A549 (cell line): ENCODE data around the gene CCDC85B. TPM values are rescaled to one million over a fixed set of nuclear protein-coding genes. Genes with fewer than 3 reads are reported as not detected.
A peak's percentile ranks its signal among the peaks of the same experiment; 100 is the strongest.

Experiments used
- ATAC-seq, 2 experiments: fragments of 200-7000 bp in 1 of 2; fragments of >200 bp in 1 of 2; cut with Nextera tagmentation in 1 of 2; cut with Tn5 transposase in 1 of 2; 3 replicates each; pipeline versions ENCODE4 v1.8.0 to v1.9.1; 2018 to 2020; ENCODE audit warnings: mild to moderate bottlenecking in 1 of 2, moderate library complexity in 1 of 2
- CTCF ChIA-PET: fragments of 300-600 bp; sonication (Branson Sonifier 250); formaldehyde crosslinking; extraction: SDS; loops from one replicate; lab custom pipeline; 2021; ENCODE audit warnings: antibody characterized with exemption, inconsistent platforms; lab: Yijun Ruan, JAX
- POLR2A ChIA-PET: fragments of 350-600 bp; formaldehyde crosslinking; extraction: SDS; loops from one replicate; lab custom pipeline; 2021; ENCODE audit warnings: antibody characterized with exemption, inconsistent platforms; lab: Yijun Ruan, JAX
- DNase-seq, 2 experiments: peaks; one replicate each; pipeline versions ENCODE4 v3.0.0 to v3.0.0-alpha.2; 2011 to 2016; ENCODE audit warnings: low read depth in 1 of 2, low spot score in 1 of 2
- FAIRE-seq: peaks from 2 replicates; lab custom pipeline; 2011; peaks lifted over from hg19 to GRCh38; lab: Jason Lieb, UNC
- H3K27ac ChIP-seq, 2 experiments: fragments of >200 bp; sonication (Bioruptor Twin); formaldehyde crosslinking; 3 replicates each; pipeline ENCODE4 v1.5.1; 2016 to 2017
- H3K4me1 ChIP-seq: fragments of >200 bp; sonication (Bioruptor Twin); formaldehyde crosslinking; 3 replicates; pipeline ENCODE4 v1.6.1; 2016
- H3K4me2 ChIP-seq: fragments of >200 bp; sonication (Bioruptor Twin); formaldehyde crosslinking; 3 replicates; pipeline ENCODE4 v1.6.1; 2016
- H3K4me3 ChIP-seq: fragments of >200 bp; sonication (Bioruptor Twin); formaldehyde crosslinking; 3 replicates; pipeline ENCODE4 v1.5.1; 2016
- H3K9me3 ChIP-seq: fragments of >200 bp; sonication (Bioruptor Twin); formaldehyde crosslinking; 3 replicates; pipeline ENCODE4 v1.6.1; 2016
- EHMT2 ChIP-seq: fragments of 200-600 bp; sonication (generic); IDR thresholded peaks from 2 replicates; pipeline ENCODE4 v1.6.1; 2016; ENCODE audit warnings: antibody characterized with exemption, low read depth, mild to moderate bottlenecking, moderate library complexity
- FOXS1 ChIP-seq: fragments of 250-450 bp; sonication (Bioruptor Pico); IDR thresholded peaks from 2 replicates; pipeline ENCODE4 v1.5.0; 2020; ENCODE audit warnings: mild to moderate bottlenecking, moderate library complexity
- HEYL ChIP-seq: fragments of 250-450 bp; sonication (Bioruptor Pico); IDR thresholded peaks from 2 replicates; pipeline ENCODE4 v1.8.0; 2021; ENCODE audit warnings: mild to moderate bottlenecking, moderate library complexity
- HOXB13 ChIP-seq: fragments of 250-450 bp; sonication (Bioruptor Pico); IDR thresholded peaks from 2 replicates; pipeline ENCODE4 v1.5.0; 2020; ENCODE audit warnings: low read depth, mild to moderate bottlenecking, moderate library complexity
- HOXB5 ChIP-seq: fragments of 250-450 bp; sonication (Bioruptor Pico); IDR thresholded peaks from 2 replicates; pipeline ENCODE4 v1.5.0; 2020; ENCODE audit warnings: mild to moderate bottlenecking, moderate library complexity
- JUN ChIP-seq, 2 experiments: fragments of >200 bp; sonication (Bioruptor Twin); formaldehyde crosslinking; IDR thresholded peaks; 2 replicates in 1 of 2; 3 replicates in 1 of 2; pipeline ENCODE4 v1.6.1; 2016 to 2017
- KDM5A ChIP-seq: fragments of 200-600 bp; sonication (generic); IDR thresholded peaks from 2 replicates; pipeline ENCODE4 v1.6.1; 2016; ENCODE audit warnings: antibody characterized with exemption, mild to moderate bottlenecking
- MAZ ChIP-seq: fragments of 150-350 bp; IDR thresholded peaks from 2 replicates; pipeline ENCODE4 v1.6.1; 2014; ENCODE audit warnings: antibody characterized with exemption, low read depth, low read length, borderline replicate concordance
- MYC ChIP-seq: IDR thresholded peaks from 2 replicates; pipeline ENCODE4 v1.6.1; 2012; ENCODE audit warnings: mild to moderate bottlenecking, inconsistent platforms, low read length, improper control_type of control experiment, borderline replicate concordance
- NFE2L2 ChIP-seq: fragments of 150-350 bp; conservative IDR thresholded peaks from 2 replicates; pipeline ENCODE4 v1.6.1; 2014; ENCODE audit warnings: low read length
- NR3C1 ChIP-seq: fragments of >200 bp; sonication (Bioruptor Twin); formaldehyde crosslinking; IDR thresholded peaks from 3 replicates; pipeline ENCODE4 v1.6.1; 2017
- POLR2AphosphoS2 ChIP-seq: conservative IDR thresholded peaks from 2 replicates; pipeline ENCODE4 v1.6.1; 2012; ENCODE audit warnings: low read length, improper control_type of control experiment, inconsistent platforms
- RAD21 ChIP-seq, 2 experiments: fragments of >200 bp in 1 of 2; sonication (Bioruptor Twin) in 1 of 2; formaldehyde crosslinking in 1 of 2; IDR thresholded peaks in 1 of 2; conservative IDR thresholded peaks in 1 of 2; 2 replicates in 1 of 2; 3 replicates in 1 of 2; pipeline ENCODE4 v1.6.1; 2012 to 2018; ENCODE audit warnings: inconsistent platforms in 1 of 2
- RARB ChIP-seq: fragments of 250-450 bp; sonication (Bioruptor Pico); IDR thresholded peaks from 2 replicates; pipeline ENCODE4 v1.8.0; 2021; ENCODE audit warnings: mild to moderate bottlenecking, moderate library complexity
- RFX5 ChIP-seq: fragments of 450-650 bp; IDR thresholded peaks from 2 replicates; pipeline ENCODE4 v1.7.1; 2014; ENCODE audit warnings: antibody characterized with exemption, mild to moderate bottlenecking, moderate library complexity
- RNF2 ChIP-seq: fragments of 200-600 bp; sonication (generic); IDR thresholded peaks from 2 replicates; pipeline ENCODE4 v1.6.1; 2016; ENCODE audit warnings: low read depth, mild to moderate bottlenecking, antibody characterized with exemption, moderate library complexity, borderline replicate concordance
- SREBF2 ChIP-seq: fragments of 450-650 bp; IDR thresholded peaks from 2 replicates; pipeline ENCODE4 v1.6.1; 2014; ENCODE audit warnings: mild to moderate bottlenecking, moderate library complexity
- TFCP2L1 ChIP-seq: fragments of 250-450 bp; sonication (Bioruptor Pico); IDR thresholded peaks from 2 replicates; pipeline ENCODE4 v1.5.0; 2021; ENCODE audit warnings: mild to moderate bottlenecking
- TP53 ChIP-seq: fragments of 250-450 bp; sonication (Bioruptor Pico); IDR thresholded peaks from 2 replicates; pipeline ENCODE4 v1.5.0; 2021; ENCODE audit warnings: mild to moderate bottlenecking, moderate library complexity
- WGBS: methylation state at CpG from one replicate; pipeline ENCODE4 v1.1.6; 2017; ENCODE audit errors: missing lambda C conversion rate; 5-methylcytosine and 5-hydroxymethylcytosine counted together
- polyA plus RNA-seq, 4 experiments: library from polyadenylated mRNA; depleted of rRNA in 3 of 4; stranded (reverse); fragments of >200 nt; fragmentation: RNase III in 1 of 4; extraction: RNeasy Plus Mini Kit Qiagen cat#74134 plus additional on column Dnase treatment in 1 of 4; gene quantifications; 2 replicates in 3 of 4; 3 replicates in 1 of 4; pipeline ENCODE4 v1.2.3, GENCODE V29; 2011 to 2017
- TF ChIP-seq, protein P1 (sequence below): IDR thresholded peaks from 2 replicates; pipeline ENCODE4 v1.6.1; 2012
- TF ChIP-seq, protein P2 (sequence below): IDR thresholded peaks from 2 replicates; pipeline ENCODE4 v1.6.1; 2012; ENCODE audit warnings: low read depth, borderline replicate concordance
- TF ChIP-seq, protein P3 (sequence below): fragments of >200 bp; sonication (Bioruptor Twin); formaldehyde crosslinking; IDR thresholded peaks from 3 replicates; pipeline ENCODE4 v1.5.1; 2016
- TF ChIP-seq, protein P4 (sequence below): fragments of 450-650 bp; IDR thresholded peaks from 2 replicates; pipeline ENCODE4 v1.6.1; 2014; ENCODE audit warnings: antibody characterized with exemption
- TF ChIP-seq, protein P5 (sequence below): fragments of >200 bp; sonication (Bioruptor Twin); formaldehyde crosslinking; IDR thresholded peaks from 2 replicates; pipeline ENCODE4 v1.6.1; 2016

CCDC85B gene
- polyA plus RNA-seq, 2 of the 4 experiments (the other 2 are of a cell fraction): 7.3 to 27.5 TPM

DNA sequence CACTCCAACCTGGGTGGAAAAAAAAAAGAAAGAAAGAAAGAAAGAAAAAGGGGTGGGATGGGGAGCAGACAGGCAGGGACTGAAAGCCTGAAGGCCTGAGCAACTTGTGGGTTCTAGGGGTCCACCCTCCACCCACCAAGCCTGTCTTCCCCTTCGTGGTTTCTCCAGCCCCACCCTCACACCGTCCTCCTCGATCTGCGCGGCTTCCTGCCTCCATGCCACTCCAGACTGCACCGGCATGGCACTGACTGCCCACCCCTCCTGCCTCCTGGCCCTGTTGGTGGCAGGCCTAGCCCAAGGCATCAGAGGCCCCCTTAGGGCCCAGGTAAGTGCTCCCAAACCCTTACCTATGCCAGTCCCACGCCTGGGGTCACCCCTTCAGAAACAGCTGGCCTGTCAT, 10.9 kb upstream of the CCDC85B start, which contains the start of gene CTSW:
Gene CTSW (plus strand): TSS at position 221 of the 400 bp plus-strand sequence. CDS start 18 bp downstream, at position 239.
- DNase-seq: no peak
- Histone ChIP-seq H3K9me3 (no peaks in the 10 kb centered on the region), H3K4me3 (no peak within 1 kb of the TSS), H3K27ac (no peak within 1 kb of the TSS)
- WGBS: 88% methylated on average over 7 of the region's 7 CpGs
- FAIRE-seq: no peak
- TF ChIP-seq KDM5A: no peak
- TF ChIP-seq FOXS1 (CRISPR knock-in tag): no peak
- TF ChIP-seq HOXB13 (CRISPR knock-in tag): no peak
- no peak for TF ChIP-seq RAD21 (conservative IDR thresholded peaks at IDR 0.05 in 1 of 2, IDR thresholded peaks at IDR 0.05 in 1 of 2)
- no peak for TF ChIP-seq NFE2L2
- no peak for TF ChIP-seq MAZ
- no peak for TF ChIP-seq NR3C1
- TF ChIP-seq TP53: no peak
- TF ChIP-seq SREBF2: no peak
- no peak for TF ChIP-seq JUN (IDR thresholded peaks at IDR 0.05)
- TF ChIP-seq, all 56 proteins: peak for 0
- ChIA-PET POLR2A (no interaction called here), CTCF (interaction anchor here (1.1 to 5.1 kb wide), 6 partner anchors 7 to 174 kb away, joined by 3 to 42 read pairs (median 5); partner anchors contain the start of genes CCDC85B, FIBP and MUS81)
- no peaks in the 10 kb centered on the region for H3K4me1 ChIP-seq
- no peak within 1 kb of the TSS for H3K4me2 ChIP-seq
- no peak for ATAC-seq

DNA sequence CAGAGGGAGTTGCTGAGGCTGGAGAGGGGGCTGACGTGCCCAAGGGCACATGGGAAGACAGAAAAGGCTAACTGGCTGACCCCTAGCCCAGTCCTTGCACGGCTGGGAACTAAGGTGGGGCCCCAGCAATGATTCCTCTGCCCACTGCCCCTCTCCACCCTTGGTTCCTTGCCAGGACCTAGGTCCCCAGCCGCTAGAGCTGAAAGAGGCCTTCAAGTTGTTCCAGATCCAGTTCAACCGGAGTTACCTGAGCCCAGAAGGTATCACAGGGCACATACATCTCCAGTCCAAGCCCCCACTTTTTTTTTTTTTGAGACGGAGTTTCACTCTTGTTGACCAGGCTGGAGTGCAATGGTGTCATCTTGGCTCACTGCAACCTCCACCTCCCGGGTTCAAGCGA, 10.4 kb upstream of the CCDC85B start:
- WGBS: 85% methylated on average over 7 of the region's 7 CpGs
- no peak for TF ChIP-seq HEYL (CRISPR knock-in tag)
- TF ChIP-seq, protein P1, sequence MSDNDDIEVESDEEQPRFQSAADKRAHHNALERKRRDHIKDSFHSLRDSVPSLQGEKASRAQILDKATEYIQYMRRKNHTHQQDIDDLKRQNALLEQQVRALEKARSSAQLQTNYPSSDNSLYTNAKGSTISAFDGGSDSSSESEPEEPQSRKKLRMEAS: no peak
- TF ChIP-seq NFE2L2: no peak
- ChIA-PET CTCF (interaction anchor here (1.1 to 5.1 kb wide), 6 partner anchors 7 to 108 kb away, joined by 3 to 42 read pairs (median 5); partner anchors contain the start of genes CCDC85B, FIBP and MUS81), POLR2A (no interaction called here)
- H3K4me2 ChIP-seq: no peak overlapping the region
- ATAC-seq: no peak
- no peak for DNase-seq
- no peak overlapping the region for H3K4me3 ChIP-seq
- no peak for FAIRE-seq
- H3K27ac ChIP-seq: no peak overlapping the region
- 0 out of 3 replicates have a peak, but pooled peaks cover 3% of the 10 kb centered on the region for H3K4me1 ChIP-seq
- H3K9me3 ChIP-seq: no peaks in the 10 kb centered on the region

DNA sequence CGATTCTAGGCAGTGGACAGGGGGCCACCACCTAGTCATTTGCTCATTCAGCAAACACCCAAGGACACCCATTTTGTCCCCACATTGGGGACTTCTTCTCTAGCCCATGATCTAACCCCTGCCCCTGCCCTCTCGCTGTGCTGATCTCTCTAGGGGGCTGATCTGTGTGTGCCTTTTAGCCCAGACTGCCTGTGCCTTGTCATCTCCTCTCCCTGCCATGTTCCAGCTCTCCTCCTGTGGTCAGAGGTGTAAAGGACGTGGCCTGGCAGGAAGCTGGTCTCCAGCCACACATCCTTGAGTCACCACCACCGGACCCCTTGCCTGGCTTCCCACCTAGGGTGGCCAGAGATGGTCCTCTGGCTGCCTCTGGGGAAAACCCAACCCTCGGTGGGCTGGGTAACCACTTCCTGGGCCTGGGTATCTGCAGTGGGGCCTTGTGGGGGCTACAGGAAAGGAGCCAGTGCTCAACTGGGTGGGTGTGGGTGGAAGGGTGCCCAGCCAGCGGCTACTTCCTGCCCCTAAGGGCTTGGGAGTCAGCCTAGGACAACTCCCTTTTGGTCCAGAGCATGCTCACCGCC, 9.5 kb upstream of the CCDC85B start:
- no peak for DNase-seq
- ChIA-PET CTCF (interaction anchor here (1.1 to 9.5 kb wide), 6 partner anchors 10 to 105 kb away, joined by 3 to 158 read pairs (median 4); partner anchors contain the start of genes EFEMP2 and MUS81), POLR2A (interaction anchor here (1.0 to 1.3 kb wide), 2 partner anchors 9 to 10 kb away, joined by 4 read pairs; partner anchors contain the start of gene CCDC85B)
- H3K27ac ChIP-seq: no peak overlapping the region
- no peak overlapping the region for H3K4me2 ChIP-seq
- no peak overlapping the region for H3K4me3 ChIP-seq
- 87% methylated on average over 5 of the region's 7 CpGs for WGBS
- FAIRE-seq: no peak
- H3K9me3 ChIP-seq: no peaks in the 10 kb centered on the region
- TF ChIP-seq POLR2AphosphoS2 (0 out of 2 replicates have a peak, but pooled peaks have one; percentile 67), RNF2 (no peak)
- ATAC-seq: no peak
- H3K4me1 ChIP-seq: 0 out of 3 replicates have a peak, but pooled peaks cover 3% of the 10 kb centered on the region

DNA sequence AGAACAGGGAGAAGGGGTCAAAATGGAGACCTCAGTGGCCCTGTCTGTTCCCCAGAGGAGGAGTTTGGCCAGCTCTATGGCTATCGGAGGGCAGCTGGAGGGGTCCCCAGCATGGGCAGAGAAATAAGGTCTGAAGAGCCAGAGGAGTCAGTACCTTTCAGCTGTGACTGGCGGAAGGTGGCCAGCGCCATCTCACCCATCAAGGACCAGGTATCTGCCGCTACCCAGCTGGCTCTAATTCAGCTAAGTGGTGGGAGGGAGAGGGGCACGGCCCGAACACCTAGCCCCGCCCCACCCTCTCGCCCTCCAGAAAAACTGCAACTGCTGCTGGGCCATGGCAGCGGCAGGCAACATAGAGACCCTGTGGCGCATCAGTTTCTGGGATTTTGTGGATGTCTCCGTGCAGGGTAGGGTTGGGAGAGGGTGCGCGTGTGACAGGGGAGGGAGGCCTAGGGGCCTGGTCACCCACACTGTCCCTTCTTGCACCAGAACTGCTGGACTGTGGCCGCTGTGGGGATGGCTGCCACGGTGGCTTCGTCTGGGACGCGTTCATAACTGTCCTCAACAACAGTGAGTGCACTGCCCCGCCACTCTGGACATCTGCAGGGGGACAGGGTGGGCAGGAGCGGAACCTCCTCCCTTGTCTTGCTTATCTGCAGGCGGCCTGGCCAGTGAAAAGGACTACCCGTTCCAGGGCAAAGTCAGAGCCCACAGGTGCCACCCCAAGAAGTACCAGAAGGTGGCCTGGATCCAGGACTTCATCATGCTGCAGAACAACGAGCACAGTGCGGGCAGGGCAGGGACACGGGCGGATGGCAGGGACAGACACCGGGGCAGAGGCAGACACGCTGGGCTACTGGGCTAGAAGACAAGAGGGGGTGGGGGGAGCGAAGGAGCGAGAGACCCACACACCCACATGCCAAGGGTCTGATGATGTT, 8.1 kb upstream of the CCDC85B start:
- ChIA-PET POLR2A (interaction anchor here (1.1 to 1.3 kb wide), 2 partner anchors 8 to 15 kb away, joined by 3 to 4 read pairs; partner anchors contain the start of gene CCDC85B), CTCF (interaction anchor here (0.7 to 9.5 kb wide), 14 partner anchors 11 to 170 kb away, joined by 3 to 195 read pairs (median 4); partner anchors contain the start of genes CFL1, EFEMP2, KAT5 and MUS81)
- peaks cover 14% of the 10 kb centered on the region for H3K4me1 ChIP-seq
- no peak for DNase-seq
- no peaks in the 10 kb centered on the region for H3K9me3 ChIP-seq
- no peak for ATAC-seq
- H3K4me2 ChIP-seq: no peak overlapping the region
- H3K27ac ChIP-seq: no peak overlapping the region
- no peak overlapping the region for H3K4me3 ChIP-seq
- 91% methylated on average over 29 of the region's 30 CpGs for WGBS
- no peak for FAIRE-seq
- no peak for TF ChIP-seq MYC
- no peak for TF ChIP-seq HOXB5 (CRISPR knock-in tag)
- TF ChIP-seq, protein P2, sequence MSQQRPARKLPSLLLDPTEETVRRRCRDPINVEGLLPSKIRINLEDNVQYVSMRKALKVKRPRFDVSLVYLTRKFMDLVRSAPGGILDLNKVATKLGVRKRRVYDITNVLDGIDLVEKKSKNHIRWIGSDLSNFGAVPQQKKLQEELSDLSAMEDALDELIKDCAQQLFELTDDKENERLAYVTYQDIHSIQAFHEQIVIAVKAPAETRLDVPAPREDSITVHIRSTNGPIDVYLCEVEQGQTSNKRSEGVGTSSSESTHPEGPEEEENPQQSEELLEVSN: no peak
- TF ChIP-seq EHMT2: no peak
- TF ChIP-seq, protein P3, sequence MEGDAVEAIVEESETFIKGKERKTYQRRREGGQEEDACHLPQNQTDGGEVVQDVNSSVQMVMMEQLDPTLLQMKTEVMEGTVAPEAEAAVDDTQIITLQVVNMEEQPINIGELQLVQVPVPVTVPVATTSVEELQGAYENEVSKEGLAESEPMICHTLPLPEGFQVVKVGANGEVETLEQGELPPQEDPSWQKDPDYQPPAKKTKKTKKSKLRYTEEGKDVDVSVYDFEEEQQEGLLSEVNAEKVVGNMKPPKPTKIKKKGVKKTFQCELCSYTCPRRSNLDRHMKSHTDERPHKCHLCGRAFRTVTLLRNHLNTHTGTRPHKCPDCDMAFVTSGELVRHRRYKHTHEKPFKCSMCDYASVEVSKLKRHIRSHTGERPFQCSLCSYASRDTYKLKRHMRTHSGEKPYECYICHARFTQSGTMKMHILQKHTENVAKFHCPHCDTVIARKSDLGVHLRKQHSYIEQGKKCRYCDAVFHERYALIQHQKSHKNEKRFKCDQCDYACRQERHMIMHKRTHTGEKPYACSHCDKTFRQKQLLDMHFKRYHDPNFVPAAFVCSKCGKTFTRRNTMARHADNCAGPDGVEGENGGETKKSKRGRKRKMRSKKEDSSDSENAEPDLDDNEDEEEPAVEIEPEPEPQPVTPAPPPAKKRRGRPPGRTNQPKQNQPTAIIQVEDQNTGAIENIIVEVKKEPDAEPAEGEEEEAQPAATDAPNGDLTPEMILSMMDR: no peak
- no peak for TF ChIP-seq KDM5A
- TF ChIP-seq, protein P4, sequence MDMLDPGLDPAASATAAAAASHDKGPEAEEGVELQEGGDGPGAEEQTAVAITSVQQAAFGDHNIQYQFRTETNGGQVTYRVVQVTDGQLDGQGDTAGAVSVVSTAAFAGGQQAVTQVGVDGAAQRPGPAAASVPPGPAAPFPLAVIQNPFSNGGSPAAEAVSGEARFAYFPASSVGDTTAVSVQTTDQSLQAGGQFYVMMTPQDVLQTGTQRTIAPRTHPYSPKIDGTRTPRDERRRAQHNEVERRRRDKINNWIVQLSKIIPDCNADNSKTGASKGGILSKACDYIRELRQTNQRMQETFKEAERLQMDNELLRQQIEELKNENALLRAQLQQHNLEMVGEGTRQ: no peak
- no peak for TF ChIP-seq TFCP2L1 (CRISPR knock-in tag)
- TF ChIP-seq, protein P5, sequence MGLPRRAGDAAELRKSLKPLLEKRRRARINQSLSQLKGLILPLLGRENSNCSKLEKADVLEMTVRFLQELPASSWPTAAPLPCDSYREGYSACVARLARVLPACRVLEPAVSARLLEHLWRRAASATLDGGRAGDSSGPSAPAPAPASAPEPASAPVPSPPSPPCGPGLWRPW: no peak
- no peak for TF ChIP-seq RARB (CRISPR knock-in tag)
- no peak for TF ChIP-seq RFX5
- no peak for TF ChIP-seq POLR2AphosphoS2
